K562 treated with DMSO at 1 percent for 12 hours (cell line): ENCODE data around the gene EPHB2. TPM values are rescaled to one million over a fixed set of nuclear protein-coding genes. Genes with fewer than 3 reads are reported as not detected.

Experiments
- total RNA-seq: library from RNA; unstranded; fragments of 300-600 nt; gene quantifications from 2 replicates; pipeline ENCODE4 v1.2.3, GENCODE V29; 2022; ENCODE audit not compliant: insufficient read depth

The EPHB2 gene
- 0.73 and 1.2 TPM in 2 replicates for total RNA-seq

GRCh38 chr1:22710701-22711049, at the start of gene EPHB2:
Gene EPHB2 (plus strand): TSS chr1:22710839. CDS start chr1:22710983, 144 bp downstream.

Other genes starting within 250 kb of the EPHB2 start
- gene EPHA8, start 147.3 kb upstream of the EPHB2 start, total RNA-seq: not detected in 2 replicates
- not detected in 2 replicates for gene C1QA, start 74.2 kb upstream of the EPHB2 start, total RNA-seq
- not detected in 2 replicates for gene C1QC, start 67.2 kb upstream of the EPHB2 start, total RNA-seq
- gene C1QB, start 57.6 kb upstream of the EPHB2 start, total RNA-seq: not detected in 2 replicates